ENCODE measurements around the gene UBE2L6.
A peak's percentile ranks its signal among the peaks of the same experiment; 100 is the strongest.

Gene UBE2L6

GRCh38 chr11:57566905-57567514, 462 bp downstream of the UBE2L6 start:
- Histone ChIP-seq H3K9me3 (ENCODE audit: control insufficient read depth, insufficient read depth, low read depth, low read length) (no peaks in the 10 kb centered on the region), H3K27me3 (ENCODE audit: control insufficient read depth, insufficient read depth, low read length) (peaks cover 5% of the 10 kb centered on the region; the same call in 1 of the 2 replicates), H3K27ac (ENCODE audit: low read depth, low read length) (no peak overlapping the region), H3K4me3 (ENCODE audit: low read depth, low read length) (peak overlapping the region; percentile 91), H3K9ac (ENCODE audit: low read length) (peak overlapping the region; percentile 20), H3K36me3 (ENCODE audit: control insufficient read depth, insufficient read depth, low read length) (no peaks in the 10 kb centered on the region), H3K4me1 (ENCODE audit: control insufficient read depth, insufficient read depth, low read length) (peaks cover 24% of the 10 kb centered on the region)

GRCh38 chr11:57566005-57566904, 1.2 kb downstream of the UBE2L6 start:
- H3K9ac ChIP-seq (ENCODE audit: low read length): no peak overlapping the region
- peaks cover 5% of the 10 kb centered on the region; the same call in 1 of the 2 replicates for H3K27me3 ChIP-seq (ENCODE audit: control insufficient read depth, insufficient read depth, low read length)
- peak overlapping the region; percentile 20; the same call in 1 of the 2 replicates for H3K4me3 ChIP-seq (ENCODE audit: low read depth, low read length)
- H3K36me3 ChIP-seq (ENCODE audit: control insufficient read depth, insufficient read depth, low read length): no peaks in the 10 kb centered on the region
- H3K27ac ChIP-seq (ENCODE audit: low read depth, low read length): no peak overlapping the region
- peaks cover 24% of the 10 kb centered on the region for H3K4me1 ChIP-seq (ENCODE audit: control insufficient read depth, insufficient read depth, low read length)
- H3K9me3 ChIP-seq (ENCODE audit: control insufficient read depth, insufficient read depth, low read depth, low read length): no peaks in the 10 kb centered on the region

- H3K4me3 ChIP-seq (ENCODE audit: low read depth, low read length): no peak overlapping the region
- no peak overlapping the region for H3K27ac ChIP-seq (ENCODE audit: low read depth, low read length)
- peaks cover 13% of the 10 kb centered on the region for H3K4me1 ChIP-seq (ENCODE audit: control insufficient read depth, insufficient read depth, low read length)
- peaks cover 4% of the 10 kb centered on the region; the same call in 1 of the 2 replicates for H3K36me3 ChIP-seq (ENCODE audit: control insufficient read depth, insufficient read depth, low read length)
- H3K9me3 ChIP-seq (ENCODE audit: control insufficient read depth, insufficient read depth, low read depth, low read length): no peaks in the 10 kb centered on the region
- H3K27me3 ChIP-seq (ENCODE audit: control insufficient read depth, insufficient read depth, low read length): peaks cover 5% of the 10 kb centered on the region; the same call in 1 of the 2 replicates
- no peak overlapping the region for H3K9ac ChIP-seq (ENCODE audit: low read length)
These were observed 4.9 kb downstream of the UBE2L6 start for GRCh38 chr11:57562596-57562995.

GRCh38 chr11:57560146-57560545, 7.3 kb downstream of the UBE2L6 start:
- Histone ChIP-seq H3K27ac (ENCODE audit: low read depth, low read length) (no peak overlapping the region), H3K27me3 (ENCODE audit: control insufficient read depth, insufficient read depth, low read length) (no peaks in the 10 kb centered on the region), H3K9me3 (ENCODE audit: control insufficient read depth, insufficient read depth, low read depth, low read length) (no peaks in the 10 kb centered on the region), H3K4me1 (ENCODE audit: control insufficient read depth, insufficient read depth, low read length) (peaks cover 4% of the 10 kb centered on the region; the same call in 1 of the 2 replicates), H3K36me3 (ENCODE audit: control insufficient read depth, insufficient read depth, low read length) (peaks cover 9% of the 10 kb centered on the region; the same call in 1 of the 2 replicates), H3K9ac (ENCODE audit: low read length) (no peak overlapping the region), H3K4me3 (ENCODE audit: low read depth, low read length) (no peak overlapping the region)

DNA sequence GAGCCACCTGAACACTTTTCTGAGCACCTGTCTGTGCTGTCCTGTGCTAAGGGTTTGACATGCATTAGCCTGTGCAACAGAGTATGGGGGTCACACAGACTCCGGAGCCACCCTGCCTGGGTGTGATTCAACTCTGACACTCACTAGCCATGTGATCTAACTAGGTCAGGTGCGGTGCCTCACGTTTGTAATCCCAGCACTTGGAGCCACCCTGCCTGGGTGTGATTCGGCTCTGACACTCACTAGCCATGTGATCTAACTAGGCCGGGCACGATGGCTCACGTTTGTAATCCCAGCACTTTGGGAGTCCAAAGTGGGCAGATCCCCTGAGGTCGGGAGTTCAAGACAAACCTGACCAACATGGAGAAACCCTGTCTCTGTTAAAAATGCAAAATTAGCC, 11.4 kb downstream of the UBE2L6 start:
- Histone ChIP-seq H3K27ac (ENCODE audit: low read depth, low read length) (no peak overlapping the region), H3K36me3 (ENCODE audit: control insufficient read depth, insufficient read depth, low read length) (peaks cover 26% of the 10 kb centered on the region), H3K9me3 (ENCODE audit: control insufficient read depth, insufficient read depth, low read depth, low read length) (no peaks in the 10 kb centered on the region), H3K4me1 (ENCODE audit: control insufficient read depth, insufficient read depth, low read length) (no peaks in the 10 kb centered on the region), H3K9ac (ENCODE audit: low read length) (peak overlapping the region; percentile 9), H3K4me3 (ENCODE audit: low read depth, low read length) (no peak overlapping the region), H3K27me3 (ENCODE audit: control insufficient read depth, insufficient read depth, low read length) (no peaks in the 10 kb centered on the region)

- no peak overlapping the region for H3K9ac ChIP-seq (ENCODE audit: low read length)
- no peaks in the 10 kb centered on the region for H3K9me3 ChIP-seq (ENCODE audit: control insufficient read depth, insufficient read depth, low read depth, low read length)
- no peaks in the 10 kb centered on the region for H3K27me3 ChIP-seq (ENCODE audit: control insufficient read depth, insufficient read depth, low read length)
- H3K4me1 ChIP-seq (ENCODE audit: control insufficient read depth, insufficient read depth, low read length): no peaks in the 10 kb centered on the region
- H3K36me3 ChIP-seq (ENCODE audit: control insufficient read depth, insufficient read depth, low read length): peaks cover 29% of the 10 kb centered on the region
- H3K4me3 ChIP-seq (ENCODE audit: low read depth, low read length): no peak overlapping the region
- no peak overlapping the region for H3K27ac ChIP-seq (ENCODE audit: low read depth, low read length)
These were observed 12.1 kb downstream of the UBE2L6 start for GRCh38 chr11:57555393-57555792.

DNA sequence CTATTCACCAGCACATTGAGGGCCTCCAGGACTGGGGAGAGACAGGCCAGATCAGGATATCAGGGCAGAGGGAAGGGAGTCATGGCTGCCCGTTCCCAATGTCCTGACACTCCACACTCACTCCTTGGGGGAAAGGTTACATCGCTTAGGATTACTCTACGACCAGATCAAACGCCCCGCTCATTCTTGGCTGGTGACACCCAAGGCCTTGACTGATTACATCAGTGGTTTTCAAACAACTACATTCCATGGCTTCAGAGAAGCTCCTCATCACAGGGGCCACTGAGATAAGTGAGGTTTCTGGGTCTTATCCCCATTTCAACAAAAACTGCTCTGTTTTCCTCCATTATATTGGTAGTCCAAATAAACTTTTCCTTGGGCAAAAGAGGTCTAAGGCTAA, 15.0 kb downstream of the UBE2L6 start:
- Histone ChIP-seq H3K27ac (ENCODE audit: low read depth, low read length) (no peak overlapping the region), H3K4me1 (ENCODE audit: control insufficient read depth, insufficient read depth, low read length) (peaks cover under 1% of the 10 kb centered on the region; the same call in 1 of the 2 replicates), H3K27me3 (ENCODE audit: control insufficient read depth, insufficient read depth, low read length) (no peaks in the 10 kb centered on the region), H3K9ac (ENCODE audit: low read length) (no peak overlapping the region), H3K36me3 (ENCODE audit: control insufficient read depth, insufficient read depth, low read length) (peaks cover 30% of the 10 kb centered on the region), H3K9me3 (ENCODE audit: control insufficient read depth, insufficient read depth, low read depth, low read length) (no peaks in the 10 kb centered on the region), H3K4me3 (ENCODE audit: low read depth, low read length) (no peak overlapping the region)

DNA sequence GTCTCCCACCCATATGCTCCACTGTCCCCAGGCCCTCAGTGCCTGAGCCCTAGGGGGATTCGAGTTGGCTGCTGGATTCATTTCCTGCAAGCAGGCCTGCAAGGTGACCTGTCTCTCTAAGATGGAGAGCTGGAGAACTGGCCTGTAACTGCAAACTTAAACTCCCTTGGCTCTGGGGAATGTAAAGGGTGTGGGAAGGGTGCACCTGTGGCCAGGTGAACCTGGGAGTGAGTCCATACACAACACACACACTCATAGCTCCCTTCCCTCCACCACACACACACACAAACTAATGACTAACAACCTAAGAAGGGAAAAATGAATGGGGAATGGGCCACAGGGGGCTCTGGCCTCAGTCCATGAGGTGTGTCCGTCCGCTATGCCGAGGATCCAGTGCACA, 15.5 kb downstream of the UBE2L6 start:
- no peak overlapping the region for H3K27ac ChIP-seq (ENCODE audit: low read depth, low read length)
- H3K36me3 ChIP-seq (ENCODE audit: control insufficient read depth, insufficient read depth, low read length): peaks cover 30% of the 10 kb centered on the region

GRCh38 chr11:57549983-57550382, 17.5 kb downstream of the UBE2L6 start:
- Histone ChIP-seq H3K4me3 (ENCODE audit: low read depth, low read length) (no peak overlapping the region), H3K4me1 (ENCODE audit: control insufficient read depth, insufficient read depth, low read length) (peaks cover 4% of the 10 kb centered on the region; the same call in 1 of the 2 replicates), H3K36me3 (ENCODE audit: control insufficient read depth, insufficient read depth, low read length) (peaks cover 25% of the 10 kb centered on the region)

More for the DNA sequence above, 15.5 kb downstream of the UBE2L6 start:
- H3K4me1 ChIP-seq (ENCODE audit: control insufficient read depth, insufficient read depth, low read length): peaks cover 4% of the 10 kb centered on the region; the same call in 1 of the 2 replicates
- H3K9ac ChIP-seq (ENCODE audit: low read length): no peak overlapping the region
- H3K27me3 ChIP-seq (ENCODE audit: control insufficient read depth, insufficient read depth, low read length): no peaks in the 10 kb centered on the region
- H3K9me3 ChIP-seq (ENCODE audit: control insufficient read depth, insufficient read depth, low read depth, low read length): no peaks in the 10 kb centered on the region
- no peak overlapping the region for H3K4me3 ChIP-seq (ENCODE audit: low read depth, low read length)

DNA sequence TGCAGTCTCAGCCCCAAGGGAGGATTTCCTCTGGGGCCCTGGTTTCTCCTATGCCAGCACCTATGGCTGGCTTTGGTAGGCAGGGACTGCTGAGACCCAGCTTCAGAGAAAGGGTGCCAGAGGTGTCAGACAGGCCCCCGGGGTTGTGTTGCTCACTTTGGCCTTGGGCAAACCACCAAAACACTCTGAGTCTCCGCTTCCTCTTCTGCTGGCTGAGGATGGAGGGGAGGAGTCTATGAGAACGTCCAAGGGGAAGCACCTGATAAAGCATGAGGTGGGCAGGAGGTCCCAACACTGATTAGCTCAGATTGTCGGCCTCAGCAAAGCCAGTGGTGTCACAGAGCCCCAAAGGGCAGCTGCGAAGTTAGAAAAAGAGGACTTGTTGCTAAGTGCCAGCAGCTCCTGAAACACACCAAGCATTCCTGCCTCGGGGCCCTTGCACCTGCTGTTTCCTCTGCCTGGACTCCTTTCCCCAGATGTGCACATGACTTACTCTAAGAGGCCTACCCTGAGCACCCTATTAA, 19.6 kb downstream of the UBE2L6 start:
- H3K4me1 ChIP-seq (ENCODE audit: control insufficient read depth, insufficient read depth, low read length): peaks cover 13% of the 10 kb centered on the region
- H3K27me3 ChIP-seq (ENCODE audit: control insufficient read depth, insufficient read depth, low read length): peaks cover 4% of the 10 kb centered on the region; the same call in 1 of the 2 replicates
- H3K4me3 ChIP-seq (ENCODE audit: low read depth, low read length): no peak overlapping the region
- H3K9me3 ChIP-seq (ENCODE audit: control insufficient read depth, insufficient read depth, low read depth, low read length): no peaks in the 10 kb centered on the region
- peaks cover 21% of the 10 kb centered on the region for H3K36me3 ChIP-seq (ENCODE audit: control insufficient read depth, insufficient read depth, low read length)
- H3K27ac ChIP-seq (ENCODE audit: low read depth, low read length): no peak overlapping the region
- H3K9ac ChIP-seq (ENCODE audit: low read length): no peak overlapping the region

More at GRCh38 chr11:57549983-57550382, 17.5 kb downstream of the UBE2L6 start:
- Histone ChIP-seq H3K9ac (ENCODE audit: low read length) (no peak overlapping the region), H3K27me3 (ENCODE audit: control insufficient read depth, insufficient read depth, low read length) (no peaks in the 10 kb centered on the region), H3K9me3 (ENCODE audit: control insufficient read depth, insufficient read depth, low read depth, low read length) (no peaks in the 10 kb centered on the region), H3K27ac (ENCODE audit: low read depth, low read length) (no peak overlapping the region)

All from HUES6 (cell line).